GM23248 (cell line): ENCODE results near the gene MSRB3.

Source experiments
- EZH2 ChIP-seq: fragments of 200-600 bp; sonication (generic); IDR thresholded peaks from 2 replicates; pipeline ENCODE4 v1.6.1; 2018; ENCODE audit warnings: antibody characterized with exemption, mild to moderate bottlenecking; ENCODE audit not compliant: insufficient read depth, poor library complexity, severe bottlenecking
- EZH2phosphoT487 ChIP-seq: fragments of 200-600 bp; sonication (generic); IDR thresholded peaks from 2 replicates; pipeline ENCODE4 v1.6.1; 2018; ENCODE audit warnings: antibody characterized with exemption, moderate library complexity, mild to moderate bottlenecking, low read depth; ENCODE audit not compliant: insufficient read depth

DNA sequence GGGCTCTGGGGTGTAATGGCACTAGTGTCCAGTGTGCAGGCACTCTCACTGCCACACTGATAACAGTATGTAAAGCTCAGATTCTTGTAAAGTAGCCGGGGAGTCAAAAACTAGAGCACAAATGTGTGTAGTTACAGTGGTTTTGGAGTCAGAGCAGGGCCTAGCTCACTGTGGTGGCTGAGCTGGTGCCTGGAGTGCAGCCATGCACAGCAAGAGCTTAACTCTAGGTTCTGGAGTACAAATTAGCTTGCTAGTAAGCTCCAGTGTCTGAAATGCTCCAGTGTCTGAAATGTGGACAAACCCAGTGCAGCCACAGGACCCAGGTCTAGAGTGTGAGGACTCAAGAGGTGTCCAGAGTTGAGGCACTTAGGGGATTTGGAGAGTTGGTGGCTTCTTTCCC is 149.2 kb downstream of the MSRB3 start:
- TF ChIP-seq EZH2: no peak
- no peak for TF ChIP-seq EZH2phosphoT487
